Endothelial cell of umbilical vein (primary cell): ENCODE data around the gene SLC2A11. TPM values are rescaled to one million over a fixed set of nuclear protein-coding genes. Genes with fewer than 3 reads are reported as not detected.

Source experiments
- BruUV-seq: library from RNA; stranded (reverse); fragments of 400-500 nt; replicated peaks from 2 replicates; lab custom pipeline; 2021; lab: Mats Ljungman, UMichigan
- CTCF ChIA-PET: fragments of 300-600, 350-600 bp; sonication (Branson Sonifier 250); formaldehyde crosslinking; loops from one replicate; lab custom pipeline; 2021; ENCODE audit warnings: antibody characterized with exemption, inconsistent platforms; lab: Charles Lee
- POLR2A ChIA-PET: fragments of 300-600, 350-600 bp; sonication (Branson Sonifier 250); formaldehyde crosslinking; loops from one replicate; lab custom pipeline; 2021; ENCODE audit warnings: antibody characterized with exemption, inconsistent platforms; lab: Charles Lee
- DNase-seq: peaks from one replicate; pipeline ENCODE4 v3.0.0-alpha.2; 2011; ENCODE audit warnings: low read depth, low spot score
- FAIRE-seq: peaks from 2 replicates; lab custom pipeline; 2011; peaks lifted over from hg19 to GRCh38; lab: Jason Lieb, UNC
- H2AFZ ChIP-seq: 2 replicates; pipeline ENCODE4 v1.6.0; 2012; ENCODE audit warnings: low read depth, low read length, control low read depth, inconsistent platforms
- H3K27ac ChIP-seq: 2 replicates; pipeline ENCODE4 v1.5.1; 2011; ENCODE audit warnings: low read depth, mild to moderate bottlenecking, control low read depth, low read length, moderate library complexity; ENCODE audit not compliant: insufficient read depth
- H3K27me3 ChIP-seq, 2 experiments: 2 replicates each; pipeline versions ENCODE4 v1.6.0 to v1.6.1; 2011; ENCODE audit warnings: low read length in 2 of 2, mixed read lengths in 1 of 2; ENCODE audit not compliant: control insufficient read depth in 2 of 2, insufficient read depth in 2 of 2
- H3K36me3 ChIP-seq, 2 experiments: 2 replicates in 1 of 2; 3 replicates in 1 of 2; pipeline ENCODE4 v1.5.1; 2011; ENCODE audit warnings: low read length in 2 of 2, mild to moderate bottlenecking in 1 of 2, moderate library complexity in 1 of 2; ENCODE audit not compliant: control insufficient read depth in 2 of 2, insufficient read depth in 2 of 2; ENCODE audit errors: extremely low read depth in 1 of 2
- H3K4me1 ChIP-seq: 3 replicates; pipeline ENCODE4 v1.5.1; 2011; ENCODE audit warnings: mild to moderate bottlenecking, low read length; ENCODE audit not compliant: control insufficient read depth, insufficient read depth; ENCODE audit errors: extremely low read depth
- H3K4me2 ChIP-seq: 2 replicates; pipeline ENCODE4 v1.6.1; 2011; ENCODE audit warnings: low read length, control low read depth, mixed read lengths; ENCODE audit not compliant: insufficient read depth
- H3K4me3 ChIP-seq, 3 experiments: fragments of 200-600 bp in 1 of 3; sonication (generic), shearing (Covaris generic) in 1 of 3; replicated peaks in 1 of 3; 2 replicates each; pipeline ENCODE4 v1.5.1; 2011 to 2016; ENCODE audit warnings: control low read depth in 3 of 3, low read length in 3 of 3, mild to moderate bottlenecking in 2 of 3, inconsistent platforms in 1 of 3, low read depth in 1 of 3, moderate library complexity in 1 of 3; ENCODE audit not compliant: insufficient read depth in 1 of 3
- H3K79me2 ChIP-seq: 2 replicates; pipeline ENCODE4 v1.6.0; 2012; ENCODE audit warnings: low read length, inconsistent platforms; ENCODE audit not compliant: control insufficient read depth, insufficient read depth
- H3K9ac ChIP-seq: replicated peaks from 2 replicates; pipeline ENCODE3; 2011; ENCODE audit warnings: low read length, control low read depth; ENCODE audit not compliant: insufficient read depth; ENCODE audit errors: extremely low read depth
- H3K9me1 ChIP-seq: replicated peaks from 3 replicates; pipeline ENCODE4 v1.6.0; 2011; ENCODE audit warnings: mild to moderate bottlenecking, low read length; ENCODE audit not compliant: control insufficient read depth, insufficient read depth; ENCODE audit errors: extremely low read depth
- H3K9me3 ChIP-seq: replicated peaks from 2 replicates; pipeline ENCODE4 v1.5.1; 2012; ENCODE audit warnings: low read length, inconsistent platforms; ENCODE audit not compliant: control insufficient read depth, insufficient read depth
- H4K20me1 ChIP-seq: replicated peaks from 2 replicates; pipeline ENCODE3; 2011; ENCODE audit warnings: mild to moderate bottlenecking, low read length; ENCODE audit not compliant: control insufficient read depth, insufficient read depth; ENCODE audit errors: extremely low read depth
- EZH2 ChIP-seq: IDR thresholded peaks from 2 replicates; pipeline ENCODE4 v1.6.1; 2012; ENCODE audit warnings: borderline replicate concordance, low read depth, mild to moderate bottlenecking, moderate library complexity, low read length, inconsistent platforms; ENCODE audit not compliant: severe bottlenecking
- GATA2 ChIP-seq: IDR thresholded peaks from 2 replicates; pipeline ENCODE4 v1.7.0; 2011; ENCODE audit warnings: low read depth, mild to moderate bottlenecking, moderate library complexity, mixed read lengths, low read length; ENCODE audit not compliant: insufficient read length, insufficient read depth
- MYC ChIP-seq: IDR thresholded peaks from one replicate; pipeline ENCODE4 v1.6.1; 2011; ENCODE audit warnings: mild to moderate bottlenecking, low read depth, low read length
- POLR2A ChIP-seq: IDR thresholded peaks from 2 replicates; pipeline ENCODE4 v1.6.1; 2012; ENCODE audit warnings: low read depth, mild to moderate bottlenecking, control low read depth, low read length
- POLR2AphosphoS5 ChIP-seq: IDR thresholded peaks from 2 replicates; pipeline ENCODE4 v1.6.1; 2012; ENCODE audit warnings: low read depth, mild to moderate bottlenecking, control low read depth, low read length, moderate library complexity; ENCODE audit not compliant: insufficient read depth
- dilution Hi-C: fragments of 300-500 bp; cut with MboI; formaldehyde crosslinking; loops from one replicate; pipeline ENCODE4 v1.15.0; 2019; ENCODE audit warnings: low sequenced_read_pairs; ENCODE audit not compliant: extremely low pct_ligation_motif_present
- intact Hi-C: fragments of 100-400 bp; cut with micrococcal nuclease; formaldehyde crosslinking; loops from one replicate; pipeline ENCODE4 v1.10.0; 2022
- polyA plus RNA-seq, 4 experiments: library from polyadenylated mRNA; depleted of rRNA in 3 of 4; stranded (reverse) in 3 of 4; unstranded in 1 of 4; fragments of >200 nt; gene quantifications; 2 replicates each; pipeline versions ENCODE4 v1.2.1 to v1.2.3, GENCODE V29; 2011 to 2012; ENCODE audit warnings: missing spikeins in 1 of 4
- total RNA-seq: library from RNA; stranded (reverse); gene quantifications from 2 replicates; pipeline ENCODE4 v1.2.3, GENCODE V29; 2021
- TF ChIP-seq, protein P1 (sequence below), 2 donors: IDR thresholded peaks; 1 replicate in 1 of 2; 2 replicates in 1 of 2; pipeline ENCODE4 v1.5.1; 2011; ENCODE audit warnings: low read length in 2 of 2, mild to moderate bottlenecking in 2 of 2, moderate library complexity in 2 of 2, control low read depth in 1 of 2, inconsistent platforms in 1 of 2, low read depth in 1 of 2; ENCODE audit not compliant: insufficient read depth in 1 of 2; ENCODE audit errors: extremely low read depth in 1 of 2
- TF ChIP-seq, protein P2 (sequence below): IDR thresholded peaks from 2 replicates; pipeline ENCODE4 v1.6.1; 2011; ENCODE audit not compliant: insufficient read depth, insufficient read length

The SLC2A11 gene
- total and polyA plus RNA-seq, 2 donors (not counting 3 experiments of a cell fraction or from before 2014, with no cell fraction given) = 4.2 to 4.6 TPM

GRCh38 chr22:23833017-23833751, 24.5 kb upstream of the SLC2A11 start:
- BruUV-seq = no TSS peak
- TF ChIP-seq, protein P1, sequence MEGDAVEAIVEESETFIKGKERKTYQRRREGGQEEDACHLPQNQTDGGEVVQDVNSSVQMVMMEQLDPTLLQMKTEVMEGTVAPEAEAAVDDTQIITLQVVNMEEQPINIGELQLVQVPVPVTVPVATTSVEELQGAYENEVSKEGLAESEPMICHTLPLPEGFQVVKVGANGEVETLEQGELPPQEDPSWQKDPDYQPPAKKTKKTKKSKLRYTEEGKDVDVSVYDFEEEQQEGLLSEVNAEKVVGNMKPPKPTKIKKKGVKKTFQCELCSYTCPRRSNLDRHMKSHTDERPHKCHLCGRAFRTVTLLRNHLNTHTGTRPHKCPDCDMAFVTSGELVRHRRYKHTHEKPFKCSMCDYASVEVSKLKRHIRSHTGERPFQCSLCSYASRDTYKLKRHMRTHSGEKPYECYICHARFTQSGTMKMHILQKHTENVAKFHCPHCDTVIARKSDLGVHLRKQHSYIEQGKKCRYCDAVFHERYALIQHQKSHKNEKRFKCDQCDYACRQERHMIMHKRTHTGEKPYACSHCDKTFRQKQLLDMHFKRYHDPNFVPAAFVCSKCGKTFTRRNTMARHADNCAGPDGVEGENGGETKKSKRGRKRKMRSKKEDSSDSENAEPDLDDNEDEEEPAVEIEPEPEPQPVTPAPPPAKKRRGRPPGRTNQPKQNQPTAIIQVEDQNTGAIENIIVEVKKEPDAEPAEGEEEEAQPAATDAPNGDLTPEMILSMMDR (IDR thresholded peaks at IDR 0.05; ENCODE audit: extremely low read depth in 1 of 2, insufficient read depth in 1 of 2, low read depth in 1 of 2, low read length in 2 of 2) = no peak
- TF ChIP-seq, protein P2, sequence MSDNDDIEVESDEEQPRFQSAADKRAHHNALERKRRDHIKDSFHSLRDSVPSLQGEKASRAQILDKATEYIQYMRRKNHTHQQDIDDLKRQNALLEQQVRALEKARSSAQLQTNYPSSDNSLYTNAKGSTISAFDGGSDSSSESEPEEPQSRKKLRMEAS = no peak
- no peak for TF ChIP-seq POLR2AphosphoS5
- TF ChIP-seq EZH2 = no peak
- no peak for TF ChIP-seq MYC
- TF ChIP-seq POLR2A = no peak
- TF ChIP-seq GATA2 = no peak
- Histone ChIP-seq H3K27ac (no peak overlapping the region), H3K4me1 (no peaks in the 10 kb centered on the region), H3K9me1 (no peaks in the 10 kb centered on the region), H3K9ac (no peak overlapping the region), H4K20me1 (no peaks in the 10 kb centered on the region), H3K27me3 (no peaks in the 10 kb centered on the region), H3K4me3 (no peak overlapping the region), H3K36me3 (peaks cover 12 to 46% of the 10 kb centered on the region in 2 experiments), H3K79me2 (no peaks in the 10 kb centered on the region), H3K4me2 (no peak overlapping the region), H3K9me3 (no peaks in the 10 kb centered on the region), H2AFZ (no peak overlapping the region)
- no peak for DNase-seq
- FAIRE-seq = no peak
- dilution Hi-C loops = no loop called here
- POLR2A ChIA-PET = no interaction called here
- CTCF ChIA-PET = no interaction called here
- intact Hi-C loops = no loop called here
